Suppressor macrophage treated with lipopolysaccharide for 1 hour (primary cell): ENCODE results near the gene TOPBP1.
"Not testable (repeated sequence)": the region's sequence is repeated elsewhere in the genome, so short reads cannot be mapped to it uniquely, and the experiment has no call there.

Experiments used
- DNase-seq, 3 donors: peaks; one replicate each; pipeline ENCODE4 v3.0.0-alpha.2; 2020 to 2022

TOPBP1 gene

DNA sequence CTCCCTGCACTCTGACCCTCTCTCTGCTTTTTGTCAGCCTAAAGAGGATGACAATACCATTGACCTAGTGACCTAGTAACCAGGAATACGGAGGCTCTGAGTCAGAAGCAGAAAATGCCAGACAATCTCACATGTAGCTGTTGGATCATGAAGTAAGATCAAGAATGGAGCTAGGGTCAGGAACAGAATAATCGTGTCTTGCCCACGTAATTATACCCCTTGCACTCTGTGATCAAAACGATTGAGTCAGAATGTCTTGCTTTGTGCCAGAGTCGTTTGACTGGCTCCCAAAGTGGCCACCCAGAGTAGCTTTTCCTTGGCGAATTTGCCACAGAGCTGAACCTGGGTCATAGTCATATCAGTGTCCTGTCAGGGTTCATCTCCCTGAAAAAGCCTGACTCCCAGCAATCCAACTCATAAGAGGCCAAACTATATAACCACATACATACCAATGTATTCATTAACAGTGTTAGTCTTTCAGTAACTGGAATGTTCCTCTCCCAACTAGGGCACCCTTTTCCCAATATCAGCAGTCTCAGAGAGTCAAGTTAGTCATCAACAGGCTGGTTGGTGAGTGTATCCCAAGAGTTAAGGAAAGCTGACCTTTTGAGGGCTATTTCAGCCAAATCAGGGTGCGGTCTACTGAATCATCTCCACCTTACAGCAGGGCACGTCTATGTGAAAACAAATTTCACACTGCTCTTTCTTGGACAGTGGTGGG is 93.3 kb downstream of the TOPBP1 start:
- peak; percentile 41 to 75 (median 74) for DNase-seq

DNA sequence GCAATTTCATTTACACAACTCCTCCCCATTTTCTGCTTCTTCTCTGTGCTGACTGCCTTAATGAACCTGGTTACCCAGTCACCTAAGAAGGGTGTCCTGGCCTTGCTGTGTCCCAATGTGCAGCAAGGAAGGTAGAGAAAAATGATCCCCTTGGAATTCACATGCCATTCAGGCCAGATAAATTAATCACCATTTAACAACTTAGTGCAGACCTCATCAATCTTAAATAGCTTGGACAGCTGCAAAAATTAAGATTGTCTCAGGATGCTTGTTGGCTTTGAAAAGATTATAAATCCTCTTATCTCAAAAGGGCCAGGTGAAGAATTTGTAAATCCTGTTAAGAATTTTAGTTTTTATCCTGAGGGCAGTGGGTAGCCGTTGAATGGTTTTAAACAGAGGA is 97.9 kb downstream of the TOPBP1 start:
- no peak for DNase-seq

DNA sequence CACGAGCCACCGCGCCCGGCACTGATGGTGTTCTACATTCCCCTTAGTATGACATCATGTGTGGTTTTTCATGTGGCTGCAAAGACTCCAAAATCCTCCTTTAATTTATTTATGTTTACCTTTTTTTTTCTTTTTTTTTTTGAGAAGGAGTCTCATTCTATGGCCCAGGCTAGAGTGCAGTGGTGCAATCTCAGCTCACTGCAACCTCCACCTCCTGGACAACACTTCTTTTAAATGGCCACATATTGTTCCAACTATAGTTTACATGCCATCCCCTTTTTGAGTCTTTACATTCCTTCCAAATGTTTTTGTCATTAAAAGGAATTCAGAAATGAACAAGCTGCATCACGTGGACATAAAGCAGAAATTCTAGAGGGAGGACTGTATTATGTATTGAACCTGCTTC is 98.6 kb downstream of the TOPBP1 start:
- DNase-seq: no peak

DNA sequence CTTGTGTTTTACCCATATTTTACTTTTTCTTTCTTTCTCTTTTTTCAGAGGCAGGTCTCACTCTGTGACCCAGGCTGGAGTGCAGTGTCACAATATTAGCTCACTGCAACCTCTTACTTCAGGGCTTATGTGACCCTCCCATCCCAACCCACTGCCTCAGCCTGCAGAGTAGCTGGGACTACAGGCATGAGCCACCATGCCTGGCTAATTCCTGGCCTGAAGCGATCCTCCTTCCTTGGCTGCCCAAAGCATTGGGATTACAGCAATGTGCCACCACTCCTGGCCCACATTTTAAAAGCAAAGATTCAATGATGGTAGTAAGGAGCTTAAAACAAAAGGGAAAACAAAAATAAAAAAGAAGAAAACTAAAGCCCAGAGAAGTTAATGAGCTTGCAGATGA is 99.4 kb downstream of the TOPBP1 start:
- DNase-seq: no peak

DNA sequence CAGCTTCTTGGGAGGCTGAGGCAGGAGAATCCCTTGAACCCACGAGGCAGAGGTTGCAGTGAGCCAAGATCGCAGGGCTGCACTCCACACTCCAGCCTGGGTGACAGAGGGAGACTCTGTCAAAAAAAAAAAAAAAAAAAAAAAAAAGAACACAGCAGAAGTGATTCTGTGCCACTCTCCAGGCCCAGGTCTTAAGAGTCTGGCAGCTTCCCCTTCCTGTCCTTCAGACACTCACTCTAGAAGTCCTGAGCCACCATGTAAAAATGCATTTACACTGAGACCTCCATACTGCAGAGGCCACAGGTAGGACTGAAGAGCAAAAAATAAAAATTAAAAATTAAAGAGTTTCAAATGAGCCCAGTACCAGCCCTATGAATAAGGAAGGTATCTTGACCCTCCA is 100.1 kb downstream of the TOPBP1 start:
- DNase-seq: peak in 2 of 3 donors; percentile 35 to 39

DNA sequence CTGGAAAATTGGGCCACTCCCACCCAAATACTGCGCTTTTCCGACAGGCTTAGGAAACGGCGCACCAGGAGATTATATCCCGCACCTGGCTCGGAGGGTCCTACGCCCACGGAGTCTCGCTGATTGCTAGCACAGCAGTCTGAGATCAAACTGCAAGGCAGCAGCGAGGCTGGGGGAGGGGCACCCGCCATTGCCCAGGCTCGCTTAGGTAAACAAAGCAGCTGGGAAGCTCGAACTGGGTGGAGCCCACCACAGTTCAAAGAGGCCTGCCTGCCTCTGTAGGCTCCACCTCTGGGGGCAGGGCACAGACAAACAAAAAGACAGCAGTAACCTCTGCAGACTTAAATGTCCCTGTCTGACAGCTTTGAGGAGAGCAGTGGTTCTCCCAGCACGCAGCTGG is 110.2 kb downstream of the TOPBP1 start:
- DNase-seq: not testable (repeated sequence)
